Hepatocyte (in vitro differentiated cells): ENCODE results near the gene ARHGAP10.

Source experiments
- CTCF ChIP-seq: fragments of 200-600 bp; sonication (generic); IDR thresholded peaks from 2 replicates; pipeline ENCODE4 v1.5.1; 2016; ENCODE audit warnings: antibody characterized with exemption, mild to moderate bottlenecking; ENCODE audit not compliant: poor library complexity
- EZH2 ChIP-seq: fragments of 200-600 bp; sonication (generic); IDR thresholded peaks from 2 replicates; pipeline ENCODE4 v1.6.1; 2016; ENCODE audit warnings: antibody characterized with exemption, mild to moderate bottlenecking, borderline replicate concordance
- EZH2phosphoT487 ChIP-seq: fragments of 200-600 bp; sonication (generic); IDR thresholded peaks from one replicate; pipeline ENCODE4 v1.6.1; 2018; ENCODE audit warnings: antibody characterized with exemption, mild to moderate bottlenecking, low read depth, moderate library complexity; ENCODE audit not compliant: unreplicated experiment, severe bottlenecking

GRCh38 chr4:147809211-147809610 is 77.3 kb downstream of the ARHGAP10 start:
- TF ChIP-seq CTCF (no peak), EZH2 (no peak), EZH2phosphoT487 (no peak)
